HG03442 (cell line): ENCODE measurements around the gene ZHX3.

Experiments
- ATAC-seq: cut with Tn5 transposase; IDR thresholded peaks from one replicate; pipeline ENCODE4 v1.9.1; 2021; ENCODE audit warnings: mild to moderate bottlenecking, moderate library complexity; ENCODE audit not compliant: unreplicated experiment

Gene ZHX3

GRCh38 chr20:41304424-41305079 lies 13.0 kb downstream of the ZHX3 start:
- no peak for ATAC-seq

DNA sequence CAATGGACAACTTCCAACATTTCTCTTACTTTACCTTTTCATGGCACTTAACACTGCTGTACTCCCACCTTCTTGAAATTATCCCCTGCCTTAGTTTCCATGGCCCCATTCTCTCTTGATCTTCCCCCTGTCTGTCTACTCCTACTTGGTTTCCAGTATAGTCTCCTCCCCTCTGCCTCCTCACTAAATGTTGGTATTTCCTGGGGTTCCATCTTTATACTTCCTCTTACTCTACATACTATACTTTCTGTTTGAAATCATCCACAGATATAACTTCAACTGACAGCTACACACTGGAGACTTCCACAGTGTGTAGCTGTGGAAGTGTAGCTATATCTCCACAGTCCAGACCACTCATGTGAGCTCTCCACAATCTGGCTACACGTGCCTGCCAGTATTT lies 13.5 kb downstream of the ZHX3 start:
- ATAC-seq = no peak

DNA sequence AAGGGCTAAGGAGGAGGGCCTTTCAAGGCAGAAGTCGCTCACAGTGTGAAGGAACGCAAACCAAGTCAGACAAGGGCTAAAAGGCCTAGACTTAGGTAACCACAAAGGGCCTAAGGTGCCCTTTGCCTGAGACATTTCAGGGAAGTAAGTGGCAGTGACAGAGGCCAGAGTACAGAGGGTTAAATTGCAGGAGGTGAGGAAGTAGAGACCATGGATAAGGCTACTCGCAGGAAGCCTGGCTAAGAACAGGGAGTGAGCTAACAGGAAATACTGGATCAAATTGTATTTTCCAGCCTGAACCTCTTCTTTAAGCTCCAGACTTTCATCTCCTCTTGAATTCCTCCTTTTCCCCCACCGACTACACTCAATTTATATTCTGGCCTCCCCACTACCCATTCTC lies 16.6 kb downstream of the ZHX3 start:
- ATAC-seq = no peak

DNA sequence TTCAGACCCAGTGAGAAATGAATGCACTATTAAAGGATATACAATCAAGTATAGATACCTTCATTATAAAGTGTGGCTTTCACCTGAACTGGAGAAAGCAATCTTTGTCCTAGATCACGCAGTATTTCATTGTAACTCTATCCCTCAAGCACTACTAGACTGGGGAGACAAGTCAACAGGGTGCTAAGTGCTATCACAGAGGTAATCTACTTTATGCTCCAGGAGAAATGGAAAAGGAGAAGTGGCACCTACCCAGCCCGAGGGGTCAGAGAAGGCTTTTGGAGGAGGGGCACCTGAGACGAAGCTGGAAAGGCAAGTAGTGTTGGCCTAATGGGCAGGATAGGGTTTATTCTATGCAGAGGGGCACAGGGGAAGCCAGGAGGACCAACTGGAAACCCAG lies 17.1 kb downstream of the ZHX3 start:
- no peak for ATAC-seq

DNA sequence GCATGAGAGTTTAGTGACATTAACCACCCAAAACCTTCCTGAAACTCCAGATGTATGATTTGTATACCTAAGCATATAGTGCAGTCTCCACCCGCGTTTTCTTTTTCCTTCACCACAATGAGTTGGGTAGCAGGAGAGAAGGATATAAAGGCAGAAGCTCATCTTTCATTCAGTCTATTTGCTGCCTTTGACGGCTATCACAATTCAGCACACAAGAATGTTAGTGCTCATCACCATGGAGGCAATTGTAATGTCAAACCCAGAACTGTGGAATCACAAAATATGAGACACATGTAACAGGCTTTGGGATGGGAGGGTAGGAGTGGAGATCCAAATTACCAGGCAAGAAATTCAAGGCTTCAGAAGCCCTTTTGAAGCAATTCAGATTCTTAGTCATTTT lies 17.6 kb downstream of the ZHX3 start:
- ATAC-seq = no peak

- no peak for ATAC-seq
These were observed 24.1 kb downstream of the ZHX3 start for GRCh38 chr20:41293269-41294037.

GRCh38 chr20:41290804-41291389 lies 26.6 kb downstream of the ZHX3 start:
- ATAC-seq = no peak

- no peak for ATAC-seq
These were observed 30.2 kb downstream of the ZHX3 start for GRCh38 chr20:41287327-41287726.

GRCh38 chr20:41286240-41286851 lies 31.2 kb downstream of the ZHX3 start:
- ATAC-seq = no peak

- ATAC-seq = no peak
These were observed 37.8 kb downstream of the ZHX3 start for GRCh38 chr20:41279546-41280225.

DNA sequence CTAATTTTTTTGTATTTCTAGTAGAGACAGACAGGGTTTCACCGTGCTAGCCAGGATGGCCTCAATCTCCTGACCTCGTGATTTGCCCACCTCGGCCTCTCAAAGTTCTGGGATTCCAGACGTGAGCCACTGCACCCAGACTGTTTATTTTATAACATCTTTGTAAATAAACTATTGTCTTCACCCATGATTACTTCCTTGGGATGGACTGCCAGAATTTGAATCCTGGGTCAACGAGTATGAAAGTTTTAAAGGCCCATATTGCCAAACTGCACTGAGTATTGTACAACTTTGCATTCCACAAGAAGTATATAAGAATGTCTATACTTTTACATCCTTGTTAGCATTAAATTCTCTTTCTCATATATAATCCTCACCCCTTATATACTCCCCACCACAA lies 38.6 kb downstream of the ZHX3 start:
- no peak for ATAC-seq

- ATAC-seq = no peak
These were observed 40.5 kb downstream of the ZHX3 start for GRCh38 chr20:41277049-41277448.

GRCh38 chr20:41276317-41276751 lies 41.2 kb downstream of the ZHX3 start:
- no peak for ATAC-seq

DNA sequence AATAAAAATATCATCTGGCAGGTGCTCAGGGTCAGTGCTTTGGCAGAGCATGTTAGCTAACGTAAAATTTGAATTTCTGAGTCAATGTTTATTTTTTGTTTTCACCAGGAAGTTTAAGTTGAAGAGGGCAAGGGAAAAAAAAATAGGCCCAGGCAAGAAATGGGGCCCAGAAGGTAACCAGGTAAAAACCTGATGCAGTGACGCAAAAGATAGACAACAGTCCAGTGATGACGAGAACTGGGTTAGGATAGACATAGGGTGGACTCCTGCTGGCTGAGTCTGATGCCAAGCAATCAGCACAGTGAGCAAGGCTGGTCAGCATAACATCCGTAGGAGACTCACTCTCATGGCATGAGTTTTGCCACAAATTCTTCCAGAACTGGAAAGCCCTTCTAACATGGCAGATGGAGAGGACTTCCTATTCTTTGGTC lies 42.2 kb downstream of the ZHX3 start:
- no peak for ATAC-seq

- ATAC-seq = no peak
These were observed 43.4 kb downstream of the ZHX3 start for GRCh38 chr20:41274152-41274551.

- no peak for ATAC-seq
These were observed 44.1 kb downstream of the ZHX3 start for GRCh38 chr20:41273445-41273844.

- ATAC-seq = no peak
These were observed 45.2 kb downstream of the ZHX3 start for GRCh38 chr20:41272339-41272738.

- ATAC-seq = no peak
These were observed 48.4 kb downstream of the ZHX3 start for GRCh38 chr20:41268917-41269652.

- no peak for ATAC-seq
These were observed 49.1 kb downstream of the ZHX3 start for GRCh38 chr20:41268402-41268801.

DNA sequence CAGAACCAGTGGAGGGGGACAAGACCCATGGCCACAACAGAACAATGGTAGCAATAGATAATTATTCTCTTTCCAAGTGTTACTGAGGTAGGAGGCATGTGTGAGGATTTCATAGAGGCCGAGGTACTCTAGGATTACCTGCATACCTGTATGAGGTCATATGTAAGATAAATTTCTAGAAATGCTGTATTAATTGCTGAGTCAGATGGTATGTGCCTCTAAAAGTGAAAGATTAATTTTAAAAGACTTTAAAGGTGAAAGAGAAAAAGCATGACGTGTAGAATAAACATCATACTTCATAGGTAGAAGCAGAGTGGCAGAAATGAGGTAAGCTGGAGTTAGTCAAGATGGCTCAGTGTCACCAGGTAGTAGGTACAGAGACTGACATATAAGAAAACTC lies 51.6 kb downstream of the ZHX3 start:
- ATAC-seq = no peak
